Smooth muscle cell (in vitro differentiated cells): ENCODE data around the gene STC2. TPM values are rescaled to one million over a fixed set of nuclear protein-coding genes. Genes with fewer than 3 reads are reported as not detected.

Source experiments
- DNase-seq: peaks from one replicate; lab custom pipeline; 2025; ENCODE audit not compliant: unreplicated experiment; lab: John Stamatoyannopoulos, UW
- H2AFZ ChIP-seq: fragments of 200-600 bp; sonication (generic); 2 replicates; pipeline ENCODE4 v1.6.0; 2016; ENCODE audit warnings: antibody characterized with exemption, low read depth, mild to moderate bottlenecking
- H3F3A ChIP-seq: fragments of 200-600 bp; sonication (generic); 2 replicates; pipeline ENCODE4 v1.6.0; 2017; ENCODE audit warnings: antibody characterized with exemption, low read depth
- H3K27ac ChIP-seq: fragments of 200-600 bp; sonication (generic); 2 replicates; pipeline ENCODE4 v1.5.1; 2016; ENCODE audit warnings: low read depth, mild to moderate bottlenecking
- H3K27me3 ChIP-seq: fragments of 200-600 bp; sonication (generic); 2 replicates; pipeline ENCODE4 v1.6.1; 2016; ENCODE audit warnings: low read depth, mild to moderate bottlenecking
- H3K36me3 ChIP-seq: fragments of 200-600 bp; sonication (generic); 2 replicates; pipeline ENCODE4 v1.5.1; 2016; ENCODE audit warnings: low read depth
- H3K4me1 ChIP-seq: fragments of 200-600 bp; sonication (generic); 2 replicates; pipeline ENCODE4 v1.5.1; 2016; ENCODE audit warnings: low read depth
- H3K4me2 ChIP-seq: fragments of 200-600 bp; sonication (generic); 2 replicates; pipeline ENCODE4 v1.6.0; 2016; ENCODE audit warnings: mild to moderate bottlenecking
- H3K4me3 ChIP-seq: fragments of 200-600 bp; sonication (generic); 2 replicates; pipeline ENCODE4 v1.5.1; 2016; ENCODE audit warnings: mild to moderate bottlenecking
- H3K79me2 ChIP-seq: fragments of 200-600 bp; sonication (generic); 2 replicates; pipeline ENCODE4 v1.6.0; 2016; ENCODE audit warnings: low read depth, mild to moderate bottlenecking
- H3K9ac ChIP-seq: fragments of 200-600 bp; sonication (generic); 2 replicates; pipeline ENCODE4 v1.6.0; 2016; ENCODE audit warnings: low read depth
- H3K9me3 ChIP-seq: fragments of 200-600 bp; sonication (generic); replicated peaks from 2 replicates; pipeline ENCODE4 v1.5.1; 2016; ENCODE audit warnings: low read depth
- H4K20me1 ChIP-seq: fragments of 200-600 bp; sonication (generic); 2 replicates; pipeline ENCODE4 v1.6.0; 2016; ENCODE audit warnings: low read depth
- WGBS: methylation state at CpG from one replicate; pipeline ENCODE4 v1.1.7; 2016; ENCODE audit warnings: low lambda C conversion rate; 5-methylcytosine and 5-hydroxymethylcytosine counted together
- polyA plus RNA-seq: library from polyadenylated mRNA; unstranded; fragments of >200 nt; fragmentation: Nextera tagmentation; extraction: Ambion mirVana; gene quantifications from 2 replicates; pipeline ENCODE4 v1.2.1, GENCODE V29; 2016
- total RNA-seq: library from RNA; depleted of rRNA; stranded (reverse); fragments of >200 nt; gene quantifications from 2 replicates; pipeline ENCODE4 v1.2.3, GENCODE V29; 2014
- TF ChIP-seq, protein P1 (sequence below): fragments of 200-600 bp; sonication (generic); IDR thresholded peaks from 2 replicates; pipeline ENCODE4 v1.5.1; 2017; ENCODE audit warnings: borderline replicate concordance, mild to moderate bottlenecking, antibody characterized with exemption; ENCODE audit not compliant: insufficient read depth, poor library complexity, severe bottlenecking

The STC2 gene
- total and polyA plus RNA-seq, 2 experiments from 2014 or later, result 54.3 to 75.4 TPM

GRCh38 chr5:173326501-173326960, 1.7 kb downstream of the STC2 start:
- DNase-seq, result no peak
- Histone ChIP-seq H3K4me3 (peak overlapping the region; percentile 56), H3K4me1 (peaks cover 23% of the 10 kb centered on the region), H2AFZ (no peak overlapping the region), H3K36me3 (peaks cover 4% of the 10 kb centered on the region), H3K79me2 (peaks cover 35% of the 10 kb centered on the region), H3K4me2 (peak overlapping the region; percentile 92), H3F3A (peaks cover 11% of the 10 kb centered on the region), H3K9me3 (no peaks in the 10 kb centered on the region), H3K27ac (peak overlapping the region; percentile 48), H3K27me3 (no peaks in the 10 kb centered on the region), H4K20me1 (peaks cover 18% of the 10 kb centered on the region), H3K9ac (peak overlapping the region; percentile 78)
- WGBS, result under 1% methylated on average over 15 of the region's 15 CpGs
- TF ChIP-seq, protein P1, sequence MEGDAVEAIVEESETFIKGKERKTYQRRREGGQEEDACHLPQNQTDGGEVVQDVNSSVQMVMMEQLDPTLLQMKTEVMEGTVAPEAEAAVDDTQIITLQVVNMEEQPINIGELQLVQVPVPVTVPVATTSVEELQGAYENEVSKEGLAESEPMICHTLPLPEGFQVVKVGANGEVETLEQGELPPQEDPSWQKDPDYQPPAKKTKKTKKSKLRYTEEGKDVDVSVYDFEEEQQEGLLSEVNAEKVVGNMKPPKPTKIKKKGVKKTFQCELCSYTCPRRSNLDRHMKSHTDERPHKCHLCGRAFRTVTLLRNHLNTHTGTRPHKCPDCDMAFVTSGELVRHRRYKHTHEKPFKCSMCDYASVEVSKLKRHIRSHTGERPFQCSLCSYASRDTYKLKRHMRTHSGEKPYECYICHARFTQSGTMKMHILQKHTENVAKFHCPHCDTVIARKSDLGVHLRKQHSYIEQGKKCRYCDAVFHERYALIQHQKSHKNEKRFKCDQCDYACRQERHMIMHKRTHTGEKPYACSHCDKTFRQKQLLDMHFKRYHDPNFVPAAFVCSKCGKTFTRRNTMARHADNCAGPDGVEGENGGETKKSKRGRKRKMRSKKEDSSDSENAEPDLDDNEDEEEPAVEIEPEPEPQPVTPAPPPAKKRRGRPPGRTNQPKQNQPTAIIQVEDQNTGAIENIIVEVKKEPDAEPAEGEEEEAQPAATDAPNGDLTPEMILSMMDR, result no peak

GRCh38 chr5:173325091-173325698, 3.0 kb downstream of the STC2 start:
- Histone ChIP-seq H3K9ac (no peak overlapping the region), H3F3A (peaks cover 6% of the 10 kb centered on the region), H3K9me3 (no peaks in the 10 kb centered on the region), H3K4me1 (peaks cover 23% of the 10 kb centered on the region), H3K79me2 (peaks cover 35% of the 10 kb centered on the region), H3K4me3 (peak overlapping the region; percentile 56), H3K27ac (peak overlapping the region; percentile 17), H3K4me2 (peak overlapping the region; percentile 92), H2AFZ (no peak overlapping the region), H3K36me3 (peaks cover 4% of the 10 kb centered on the region), H4K20me1 (peaks cover 18% of the 10 kb centered on the region), H3K27me3 (no peaks in the 10 kb centered on the region)
- TF ChIP-seq, protein P1, result no peak
- 90% methylated on average over 13 of the region's 13 CpGs for whole genome bisulfite sequencing
- no peak for DNase-seq

- Histone ChIP-seq H3K27ac (peak overlapping the region; percentile 17), H4K20me1 (peaks cover 18% of the 10 kb centered on the region), H3K9ac (no peak overlapping the region), H3K4me3 (no peak overlapping the region), H2AFZ (no peak overlapping the region), H3K9me3 (no peaks in the 10 kb centered on the region), H3K79me2 (peaks cover 35% of the 10 kb centered on the region), H3K36me3 (peaks cover 4% of the 10 kb centered on the region), H3F3A (peaks cover 2% of the 10 kb centered on the region), H3K4me2 (peak overlapping the region; percentile 92), H3K27me3 (no peaks in the 10 kb centered on the region), H3K4me1 (peaks cover 23% of the 10 kb centered on the region)
- DNase-seq, result peak; percentile 19
- WGBS, result 54% methylated on average over 29 of the region's 29 CpGs
- TF ChIP-seq, protein P1, result no peak
Observed at GRCh38 chr5:173324115-173325001, 3.9 kb downstream of the STC2 start.
